Natural killer cell treated with Interleukin-12 subunit alpha and Interleukin-12 subunit beta and Interleukin-15 and Interleukin-18, amount 100 ng/mL, for 72 hours (primary cell): ENCODE data around the gene YPEL2. TPM values are rescaled to one million over a fixed set of nuclear protein-coding genes. Genes with fewer than 3 reads are reported as not detected.

Experiments used
- ATAC-seq, 2 donors: fragments of 150-1000 bp; cut with Tn5 transposase in 1 of 2; sonication (Bioruptor Pico), chemical (Tn5 transposase) in 1 of 2; 2 replicates each; pipeline ENCODE4 v1.10.0; 2021
- DNase-seq: peaks from one replicate; pipeline ENCODE4 v3.0.0; 2022; ENCODE audit warnings: low spot score
- H3K27ac Mint-ChIP-seq, 2 donors: 1 replicate in 1 of 2; 2 replicates in 1 of 2; pipeline ENCODE4 v1.8.0; 2022; ENCODE audit warnings: mixed read lengths in 2 of 2, mild to moderate bottlenecking in 1 of 2, moderate library complexity in 1 of 2
- H3K27me3 Mint-ChIP-seq, 2 donors: 1 replicate in 1 of 2; 2 replicates in 1 of 2; pipeline ENCODE4 v1.8.0; 2022; ENCODE audit warnings: mixed read lengths in 2 of 2
- H3K36me3 Mint-ChIP-seq: one replicate; pipeline ENCODE4 v1.8.0; 2022; ENCODE audit warnings: mixed read lengths
- H3K4me1 Mint-ChIP-seq, 2 donors: 1 replicate in 1 of 2; 2 replicates in 1 of 2; pipeline ENCODE4 v1.8.0; 2022; ENCODE audit warnings: low read depth in 2 of 2, mixed read lengths in 2 of 2, mild to moderate bottlenecking in 1 of 2
- H3K4me3 Mint-ChIP-seq: one replicate; pipeline ENCODE4 v1.8.0; 2022; ENCODE audit warnings: mixed read lengths
- H3K9me3 Mint-ChIP-seq: 2 replicates; pipeline ENCODE4 v1.8.0; 2022; ENCODE audit warnings: mixed read lengths
- total RNA-seq, 2 donors: library from RNA; stranded (reverse); gene quantifications; one replicate each; pipeline ENCODE4 v1.2.3, GENCODE V29; 2022

YPEL2 gene
- total RNA-seq, 2 donors from 2014 or later, result 3.1 to 5.4 TPM

DNA sequence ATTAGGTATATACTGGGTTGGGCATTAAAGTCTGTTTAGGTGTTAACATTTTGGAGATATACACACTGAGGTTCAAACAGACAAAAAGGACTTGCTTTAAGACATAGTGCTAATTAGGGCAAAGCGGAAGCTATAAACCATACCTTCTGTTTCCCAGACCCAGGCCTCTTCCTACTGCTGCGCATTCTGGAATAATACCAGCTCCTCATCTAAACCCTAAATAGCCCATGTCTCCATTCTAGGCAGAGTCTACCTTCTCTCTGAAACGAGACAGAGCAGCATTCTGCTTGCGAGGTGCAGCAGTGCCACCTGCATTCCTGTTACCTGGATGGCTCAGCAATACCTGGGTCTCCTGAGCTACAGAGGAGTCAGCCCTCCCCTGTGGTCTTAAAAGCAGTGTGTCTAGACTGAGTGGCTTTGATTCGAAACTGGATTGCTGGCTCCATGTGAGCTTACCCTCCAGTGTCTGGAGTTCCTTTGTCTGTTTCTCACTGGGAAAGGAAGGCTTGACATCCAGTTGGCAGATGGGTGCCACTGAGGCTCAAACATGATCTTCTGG is 6.4 kb downstream of the YPEL2 start:
- Mint-ChIP-seq H3K4me3 (no peak overlapping the region), H3K9me3 (no peaks in the 10 kb centered on the region), H3K27me3 (no peaks in the 10 kb centered on the region), H3K36me3 (no peaks in the 10 kb centered on the region), H3K4me1 (peaks cover 12 to 13% of the 10 kb centered on the region in 2 donors), H3K27ac (no peak overlapping the region)
- DNase-seq (no peak), ATAC-seq (no peak)

DNA sequence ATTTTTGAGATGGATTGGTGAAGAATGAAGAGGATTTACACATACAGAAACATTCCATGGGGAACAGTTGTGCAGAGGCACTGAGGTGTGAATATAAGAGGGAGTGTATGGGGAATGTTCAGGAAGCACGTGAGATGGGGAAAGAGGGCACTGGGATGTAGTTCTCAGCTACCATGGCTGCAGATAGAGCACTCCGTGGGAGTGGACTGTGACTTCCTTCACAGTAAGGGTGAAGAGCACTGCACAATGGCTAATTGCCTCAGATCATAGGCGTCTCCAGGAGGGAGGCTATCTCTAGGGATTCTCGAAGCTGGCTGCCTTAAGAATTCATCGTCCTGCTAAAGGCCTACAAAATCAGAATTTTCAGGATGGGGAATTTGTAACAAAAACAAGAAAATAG is 7.0 kb downstream of the YPEL2 start:
- ATAC-seq (no peak), DNase-seq (no peak)
- no peak overlapping the region for H3K27ac Mint-ChIP-seq
- no peak overlapping the region for H3K4me3 Mint-ChIP-seq
- peaks cover 11 to 16% of the 10 kb centered on the region in 2 donors for H3K4me1 Mint-ChIP-seq
- H3K9me3 Mint-ChIP-seq, result no peaks in the 10 kb centered on the region
- H3K36me3 Mint-ChIP-seq, result no peaks in the 10 kb centered on the region
- no peaks in the 10 kb centered on the region for H3K27me3 Mint-ChIP-seq

DNA sequence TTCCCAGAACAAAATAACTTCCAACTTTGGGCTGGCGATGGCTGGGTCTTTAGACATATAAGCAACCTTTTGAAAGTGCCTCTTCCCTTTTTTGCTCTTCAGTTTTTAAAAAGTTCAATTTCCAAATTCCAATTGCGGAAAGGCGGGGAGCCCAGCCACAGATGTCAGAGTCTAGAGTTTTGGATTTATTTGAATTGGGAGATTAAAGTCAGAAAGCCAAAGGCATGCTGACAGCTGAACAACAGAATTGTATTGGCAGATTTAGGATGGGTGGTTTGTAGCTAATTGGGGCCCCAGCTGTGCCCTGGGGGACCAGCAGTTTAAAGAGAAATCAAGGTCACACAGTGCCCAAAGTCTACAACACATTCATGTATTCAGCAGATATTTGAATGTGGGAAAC is 10.5 kb downstream of the YPEL2 start:
- Mint-ChIP-seq H3K27ac (no peak overlapping the region), H3K9me3 (no peaks in the 10 kb centered on the region), H3K4me3 (no peak overlapping the region), H3K27me3 (no peaks in the 10 kb centered on the region), H3K36me3 (no peaks in the 10 kb centered on the region), H3K4me1 (peaks cover 15 to 30% of the 10 kb centered on the region in 2 donors)
- ATAC-seq (no peak), DNase-seq (no peak)

DNA sequence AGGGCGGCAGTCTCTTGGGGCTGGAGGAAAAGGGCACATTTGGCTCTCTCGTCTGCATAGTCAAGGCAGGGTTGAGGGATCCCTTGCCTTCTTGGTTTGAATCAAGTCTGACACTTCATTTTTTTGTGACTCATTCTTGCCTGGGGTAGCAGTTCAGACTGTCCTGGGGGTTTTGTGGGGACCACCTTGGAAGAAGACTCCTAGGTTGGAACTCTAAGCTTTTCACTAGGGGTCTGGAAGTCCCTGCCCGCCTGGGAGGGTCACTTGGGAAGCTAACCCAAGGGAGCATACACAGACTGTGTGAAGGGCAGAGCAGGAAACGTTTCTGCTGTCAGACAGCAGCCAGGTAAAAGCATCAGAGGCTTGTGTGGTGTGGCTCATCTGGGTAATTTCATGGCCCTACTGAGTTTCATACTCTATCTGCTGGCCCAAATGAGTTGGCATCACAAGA is 11.3 kb downstream of the YPEL2 start:
- Mint-ChIP-seq H3K27me3 (no peaks in the 10 kb centered on the region), H3K4me1 (peaks cover 15 to 30% of the 10 kb centered on the region in 2 donors), H3K36me3 (no peaks in the 10 kb centered on the region), H3K4me3 (no peak overlapping the region), H3K27ac (peak overlapping the region in 1 of 2 donors; percentile 29), H3K9me3 (no peaks in the 10 kb centered on the region)
- DNase-seq, result no peak
- peak; percentile 24 to 90 for ATAC-seq

DNA sequence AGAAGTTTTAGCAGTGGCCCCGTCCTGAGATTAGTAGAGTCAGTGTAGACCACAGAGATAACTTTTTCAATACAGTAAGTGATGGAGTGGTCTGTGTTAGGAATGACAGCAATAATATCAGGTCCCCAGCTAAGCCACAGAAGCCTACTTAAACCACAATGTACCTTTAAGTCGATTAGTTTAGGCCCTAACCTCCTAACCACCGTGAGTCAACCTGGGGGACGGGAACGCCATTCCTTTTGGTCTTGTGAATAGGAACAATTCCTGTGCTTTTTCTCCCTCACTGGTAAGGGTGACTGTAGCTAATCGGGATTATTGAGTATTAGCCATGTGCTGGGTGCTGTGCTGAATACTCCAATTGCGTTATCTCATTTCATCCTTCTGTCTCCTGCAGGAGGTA is 14.0 kb downstream of the YPEL2 start:
- H3K4me1 Mint-ChIP-seq, result peaks cover 11 to 37% of the 10 kb centered on the region in 2 donors
- H3K4me3 Mint-ChIP-seq, result no peak overlapping the region
- no peaks in the 10 kb centered on the region for H3K36me3 Mint-ChIP-seq
- H3K27me3 Mint-ChIP-seq, result no peaks in the 10 kb centered on the region
- ATAC-seq (no peak), DNase-seq (no peak)
- no peaks in the 10 kb centered on the region for H3K9me3 Mint-ChIP-seq
- H3K27ac Mint-ChIP-seq, result no peak overlapping the region

GRCh38 chr17:59346341-59346740 is 14.9 kb downstream of the YPEL2 start:
- no peaks in the 10 kb centered on the region for H3K27me3 Mint-ChIP-seq
- H3K27ac Mint-ChIP-seq, result no peak overlapping the region
- ATAC-seq, result no peak
- no peak overlapping the region for H3K4me3 Mint-ChIP-seq
- DNase-seq, result no peak
- peaks cover 11 to 38% of the 10 kb centered on the region in 2 donors for H3K4me1 Mint-ChIP-seq
- no peaks in the 10 kb centered on the region for H3K36me3 Mint-ChIP-seq
- H3K9me3 Mint-ChIP-seq, result no peaks in the 10 kb centered on the region

DNA sequence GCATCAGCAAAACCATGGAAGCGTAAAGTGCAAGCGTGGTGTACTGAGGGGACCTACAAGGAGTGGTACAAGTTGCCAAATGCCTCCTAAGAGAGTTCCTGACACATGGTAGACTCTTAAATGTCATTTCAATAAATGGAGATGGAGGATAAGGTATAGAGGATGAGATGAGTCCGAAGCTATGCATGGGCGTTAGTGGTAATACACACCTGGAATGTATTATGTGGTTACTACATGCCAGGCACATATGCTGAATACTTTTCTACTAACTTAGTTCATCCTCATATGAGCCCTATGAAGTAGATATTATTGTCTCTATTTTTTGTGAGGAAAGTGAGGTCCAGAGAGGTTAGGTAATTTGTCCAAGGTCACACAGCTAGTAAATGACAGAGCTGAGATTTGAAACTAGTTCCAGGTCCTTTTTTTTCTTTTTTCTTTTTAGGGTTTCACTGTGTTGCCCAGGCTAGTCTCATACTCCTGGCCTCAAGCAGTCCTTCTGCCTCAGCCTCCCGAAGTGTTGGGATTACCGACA is 15.5 kb downstream of the YPEL2 start:
- Mint-ChIP-seq H3K4me1 (peaks cover 11 to 43% of the 10 kb centered on the region in 2 donors), H3K9me3 (no peaks in the 10 kb centered on the region), H3K27ac (no peak overlapping the region), H3K4me3 (no peak overlapping the region), H3K36me3 (no peaks in the 10 kb centered on the region), H3K27me3 (no peaks in the 10 kb centered on the region)
- DNase-seq (no peak), ATAC-seq (no peak)

GRCh38 chr17:59347975-59348391 is 16.5 kb downstream of the YPEL2 start:
- Mint-ChIP-seq H3K36me3 (no peaks in the 10 kb centered on the region), H3K4me3 (no peak overlapping the region), H3K4me1 (peaks cover 6 to 38% of the 10 kb centered on the region in 2 donors), H3K9me3 (no peaks in the 10 kb centered on the region), H3K27me3 (no peaks in the 10 kb centered on the region), H3K27ac (no peak overlapping the region)
- DNase-seq (no peak), ATAC-seq (no peak)

GRCh38 chr17:59349178-59349577 is 17.7 kb downstream of the YPEL2 start:
- DNase-seq (no peak), ATAC-seq (no peak)
- Mint-ChIP-seq H3K4me3 (no peak overlapping the region), H3K36me3 (no peaks in the 10 kb centered on the region), H3K27me3 (no peaks in the 10 kb centered on the region), H3K4me1 (peaks cover 0 to 33% of the 10 kb centered on the region in 2 donors), H3K27ac (no peak overlapping the region), H3K9me3 (no peaks in the 10 kb centered on the region)

GRCh38 chr17:59353106-59353854 is 21.8 kb downstream of the YPEL2 start:
- Mint-ChIP-seq H3K4me1 (peaks cover 5 to 40% of the 10 kb centered on the region in 2 donors), H3K27me3 (no peaks in the 10 kb centered on the region), H3K9me3 (peaks cover 2% of the 10 kb centered on the region), H3K36me3 (no peaks in the 10 kb centered on the region), H3K4me3 (no peak overlapping the region), H3K27ac (no peak overlapping the region)
- no peak for ATAC-seq
- no peak for DNase-seq

DNA sequence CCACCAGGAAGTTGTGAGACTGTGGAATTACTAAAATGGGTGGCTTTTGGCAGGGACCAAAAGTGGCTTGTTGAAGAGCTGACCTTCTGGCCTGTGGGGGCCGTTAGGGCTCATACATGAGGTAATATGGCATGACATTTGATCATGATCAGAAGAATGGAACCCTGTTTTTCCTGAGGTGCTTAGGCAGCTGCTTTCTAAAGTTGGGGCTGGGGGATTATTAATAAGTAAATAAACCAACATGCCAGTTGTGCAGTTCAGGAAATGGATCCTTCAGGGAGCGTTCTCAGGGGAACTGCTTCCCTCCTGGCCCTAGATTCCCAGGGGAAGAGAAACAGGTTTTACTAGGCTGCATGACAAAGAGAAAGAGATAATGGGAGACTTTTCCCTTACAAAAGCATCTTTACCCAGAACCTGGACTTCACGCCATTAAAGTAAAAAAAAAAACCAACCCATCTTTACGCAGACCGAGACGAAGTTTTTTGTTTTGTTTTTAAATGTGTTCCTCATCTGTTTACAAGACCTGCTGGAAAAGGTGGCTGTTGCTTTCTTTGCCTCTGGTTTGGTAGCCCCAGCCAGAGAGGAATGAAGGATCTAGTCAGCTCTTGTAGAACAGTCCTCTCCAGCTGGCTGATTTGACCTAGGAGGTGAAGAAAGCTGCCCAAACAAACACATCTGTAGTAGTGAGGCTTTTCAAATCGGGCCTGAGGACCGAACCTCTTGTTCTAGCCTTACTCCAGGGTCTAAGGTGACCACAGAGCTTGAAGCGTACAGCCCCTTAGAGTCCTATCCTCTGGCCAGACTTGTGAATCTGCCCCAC is 22.7 kb downstream of the YPEL2 start:
- H3K27ac Mint-ChIP-seq, result no peak overlapping the region
- no peak overlapping the region for H3K4me3 Mint-ChIP-seq
- no peaks in the 10 kb centered on the region for H3K36me3 Mint-ChIP-seq
- H3K9me3 Mint-ChIP-seq, result peaks cover 2% of the 10 kb centered on the region
- no peaks in the 10 kb centered on the region for H3K27me3 Mint-ChIP-seq
- DNase-seq, result no peak
- H3K4me1 Mint-ChIP-seq, result peaks cover 5 to 40% of the 10 kb centered on the region in 2 donors
- no peak for ATAC-seq

GRCh38 chr17:59355030-59355701 is 23.7 kb downstream of the YPEL2 start:
- H3K4me3 Mint-ChIP-seq, result no peak overlapping the region
- DNase-seq (no peak), ATAC-seq (no peak)
- H3K9me3 Mint-ChIP-seq, result peaks cover 2% of the 10 kb centered on the region
- no peaks in the 10 kb centered on the region for H3K36me3 Mint-ChIP-seq
- no peaks in the 10 kb centered on the region for H3K27me3 Mint-ChIP-seq
- peaks cover 6 to 38% of the 10 kb centered on the region in 2 donors for H3K4me1 Mint-ChIP-seq
- no peak overlapping the region for H3K27ac Mint-ChIP-seq

GRCh38 chr17:59355702-59356325 is 24.4 kb downstream of the YPEL2 start:
- Mint-ChIP-seq H3K27me3 (no peaks in the 10 kb centered on the region), H3K4me1 (peaks cover 10 to 41% of the 10 kb centered on the region in 2 donors), H3K36me3 (no peaks in the 10 kb centered on the region), H3K9me3 (peaks cover 2% of the 10 kb centered on the region), H3K4me3 (no peak overlapping the region), H3K27ac (no peak overlapping the region)
- ATAC-seq (no peak), DNase-seq (no peak)
